ENCODE results near the gene XYLT1.

Gene XYLT1

GRCh38 chr16:17370731-17371285 lies 100.0 kb downstream of the XYLT1 start:
- DNase-seq: no peak

GRCh38 chr16:17370223-17370707 lies 100.5 kb downstream of the XYLT1 start:
- peak; percentile 41 for DNase-seq

GRCh38 chr16:17369421-17370222 lies 101.1 kb downstream of the XYLT1 start:
- peak; percentile 83 for DNase-seq

- DNase-seq: peak; percentile 50
Observed at GRCh38 chr16:17368951-17369350, 101.8 kb downstream of the XYLT1 start.

GRCh38 chr16:17368446-17368845 lies 102.3 kb downstream of the XYLT1 start:
- DNase-seq: peak; percentile 41

GRCh38 chr16:17367923-17368322 lies 102.8 kb downstream of the XYLT1 start:
- DNase-seq: peak; percentile 23

- peak; percentile 46 for DNase-seq
Observed at GRCh38 chr16:17367036-17367435, 103.7 kb downstream of the XYLT1 start.

GRCh38 chr16:17366299-17366961 lies 104.3 kb downstream of the XYLT1 start:
- DNase-seq: no peak

GRCh38 chr16:17365591-17366298 lies 105.0 kb downstream of the XYLT1 start:
- no peak for DNase-seq

GRCh38 chr16:17365211-17365541 lies 105.6 kb downstream of the XYLT1 start:
- DNase-seq: no peak

- peak; percentile 73 for DNase-seq
Observed at GRCh38 chr16:17364319-17365210, 106.2 kb downstream of the XYLT1 start.

- DNase-seq: no peak
Observed at GRCh38 chr16:17362946-17363345, 107.8 kb downstream of the XYLT1 start.

GRCh38 chr16:17362183-17362582 lies 108.6 kb downstream of the XYLT1 start:
- DNase-seq: no peak

GRCh38 chr16:17360693-17361122 lies 110.1 kb downstream of the XYLT1 start:
- DNase-seq: no peak

- peak; percentile 69 for DNase-seq
Observed at GRCh38 chr16:17359788-17360390, 110.9 kb downstream of the XYLT1 start.

GRCh38 chr16:17358846-17359245 lies 111.9 kb downstream of the XYLT1 start:
- no peak for DNase-seq

GRCh38 chr16:17358355-17358754 lies 112.4 kb downstream of the XYLT1 start:
- no peak for DNase-seq

- no peak for DNase-seq
Observed at GRCh38 chr16:17357307-17358062, 113.3 kb downstream of the XYLT1 start.

- DNase-seq: no peak
Observed at GRCh38 chr16:17356243-17356933, 114.4 kb downstream of the XYLT1 start.

- DNase-seq: no peak
Observed at GRCh38 chr16:17354685-17355084, 116.1 kb downstream of the XYLT1 start.
